ENCODE measurements around the gene CTSE.
"Not testable (repeated sequence)": the region's sequence is repeated elsewhere in the genome, so short reads cannot be mapped to it uniquely, and the experiment has no call there.

CTSE gene

GRCh38 chr1:206058927-206059292, 35.2 kb upstream of the CTSE start:
- Histone ChIP-seq H3K9me3 (replicated peaks; ENCODE audit: low read length) (no peaks in the 10 kb centered on the region), H3K4me1 (ENCODE audit: control insufficient read depth, insufficient read depth, low read length) (no peaks in the 10 kb centered on the region), H3K27me3 (ENCODE audit: control insufficient read depth, insufficient read depth, low read length) (peaks cover 27% of the 10 kb centered on the region), H3K4me3 (ENCODE audit: low read length) (no peak overlapping the region), H3K9ac (ENCODE audit: low read depth, low read length) (no peak overlapping the region), H3K36me3 (ENCODE audit: insufficient read depth, low read length) (no peaks in the 10 kb centered on the region), H3K4me2 (ENCODE audit: low read length) (no peak overlapping the region)

- not testable (repeated sequence) for H3K4me3 ChIP-seq (ENCODE audit: low read length); H3K4me1 ChIP-seq (ENCODE audit: control insufficient read depth, insufficient read depth, low read length); H3K4me2 ChIP-seq (ENCODE audit: low read length); H3K9me3 ChIP-seq (replicated peaks; ENCODE audit: low read length); H3K9ac ChIP-seq (ENCODE audit: low read depth, low read length); H3K36me3 ChIP-seq (ENCODE audit: insufficient read depth, low read length)
- H3K27me3 ChIP-seq (ENCODE audit: control insufficient read depth, insufficient read depth, low read length), result peaks cover 27% of the 10 kb centered on the region
Measured at GRCh38 chr1:206058289-206058926, 34.7 kb upstream of the CTSE start.

DNA sequence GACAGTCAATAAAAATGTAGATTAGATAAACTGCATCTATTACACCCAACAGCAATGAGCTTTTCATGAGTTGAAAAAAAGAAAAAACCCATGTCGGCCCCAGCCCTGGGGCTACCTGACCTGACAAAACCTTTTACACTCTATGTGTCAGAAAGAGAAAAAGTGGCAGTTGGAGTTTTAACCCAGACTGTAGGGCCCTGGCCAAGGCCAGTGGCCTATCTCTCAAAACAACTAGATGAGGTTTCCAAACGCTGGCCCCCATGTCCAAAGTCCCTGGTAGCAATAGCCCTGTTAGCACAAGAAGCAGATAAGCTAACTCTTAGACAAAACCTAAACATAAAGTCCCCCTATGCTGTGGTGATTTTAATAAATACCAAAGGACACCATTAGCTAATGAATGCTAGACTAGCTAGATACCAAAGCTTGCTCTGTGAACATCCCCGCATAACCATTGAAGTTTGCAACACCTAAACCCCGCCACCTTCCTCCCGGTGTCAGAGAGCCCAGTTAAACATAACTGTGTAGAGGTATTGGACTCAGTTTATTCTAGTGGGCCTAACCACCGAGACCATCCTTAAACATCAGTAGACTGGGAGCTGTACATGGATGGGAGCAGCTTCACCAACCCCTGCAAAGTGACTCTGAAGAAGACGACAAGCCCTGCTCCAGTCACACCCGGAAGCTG, 32.1 kb upstream of the CTSE start:
- not testable (repeated sequence) for H3K9ac ChIP-seq (ENCODE audit: low read depth, low read length); H3K36me3 ChIP-seq (ENCODE audit: insufficient read depth, low read length); H3K4me1 ChIP-seq (ENCODE audit: control insufficient read depth, insufficient read depth, low read length); H3K4me2 ChIP-seq (ENCODE audit: low read length); H3K4me3 ChIP-seq (ENCODE audit: low read length); H3K9me3 ChIP-seq (replicated peaks; ENCODE audit: low read length)
- peaks cover 26% of the 10 kb centered on the region for H3K27me3 ChIP-seq (ENCODE audit: control insufficient read depth, insufficient read depth, low read length)

DNA sequence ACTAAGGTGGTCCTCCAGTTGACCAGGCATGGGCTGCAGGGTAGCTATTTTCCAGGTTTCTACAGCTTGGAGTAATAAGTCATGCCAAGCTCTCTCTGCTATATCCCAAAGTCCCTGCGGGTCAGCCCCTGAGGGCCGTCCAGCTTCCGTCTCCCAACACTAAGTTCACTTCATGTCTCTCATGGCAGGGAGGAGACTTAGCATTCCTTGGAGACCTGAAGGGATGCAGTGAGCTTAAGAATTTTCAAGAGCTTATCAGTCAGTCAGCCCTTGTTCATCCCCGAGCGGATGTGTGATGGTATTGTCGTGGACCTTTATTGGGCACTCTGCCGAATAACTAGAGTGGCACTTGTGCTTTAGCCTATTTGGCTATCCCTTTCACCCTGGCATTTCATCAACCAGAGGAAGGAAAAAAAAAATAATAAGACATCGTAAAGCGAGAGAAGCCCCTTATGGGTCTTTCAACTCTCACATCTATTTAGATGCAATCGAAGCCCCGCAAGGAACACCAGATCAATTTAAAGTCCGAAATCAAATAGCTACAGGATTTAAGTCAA, 31.5 kb upstream of the CTSE start:
- not testable (repeated sequence) for H3K9ac ChIP-seq (ENCODE audit: low read depth, low read length); H3K36me3 ChIP-seq (ENCODE audit: insufficient read depth, low read length); H3K9me3 ChIP-seq (replicated peaks; ENCODE audit: low read length); H3K4me1 ChIP-seq (ENCODE audit: control insufficient read depth, insufficient read depth, low read length); H3K4me2 ChIP-seq (ENCODE audit: low read length); H3K4me3 ChIP-seq (ENCODE audit: low read length)
- H3K27me3 ChIP-seq (ENCODE audit: control insufficient read depth, insufficient read depth, low read length), result peaks cover 24% of the 10 kb centered on the region

- H3K36me3 ChIP-seq (ENCODE audit: insufficient read depth, low read length); H3K9me3 ChIP-seq (replicated peaks; ENCODE audit: low read length); H3K4me2 ChIP-seq (ENCODE audit: low read length); H3K9ac ChIP-seq (ENCODE audit: low read depth, low read length); H3K4me1 ChIP-seq (ENCODE audit: control insufficient read depth, insufficient read depth, low read length); H3K4me3 ChIP-seq (ENCODE audit: low read length): not testable (repeated sequence)
- peaks cover 26% of the 10 kb centered on the region for H3K27me3 ChIP-seq (ENCODE audit: control insufficient read depth, insufficient read depth, low read length)
Measured at GRCh38 chr1:206053616-206054015, 29.9 kb upstream of the CTSE start.

DNA sequence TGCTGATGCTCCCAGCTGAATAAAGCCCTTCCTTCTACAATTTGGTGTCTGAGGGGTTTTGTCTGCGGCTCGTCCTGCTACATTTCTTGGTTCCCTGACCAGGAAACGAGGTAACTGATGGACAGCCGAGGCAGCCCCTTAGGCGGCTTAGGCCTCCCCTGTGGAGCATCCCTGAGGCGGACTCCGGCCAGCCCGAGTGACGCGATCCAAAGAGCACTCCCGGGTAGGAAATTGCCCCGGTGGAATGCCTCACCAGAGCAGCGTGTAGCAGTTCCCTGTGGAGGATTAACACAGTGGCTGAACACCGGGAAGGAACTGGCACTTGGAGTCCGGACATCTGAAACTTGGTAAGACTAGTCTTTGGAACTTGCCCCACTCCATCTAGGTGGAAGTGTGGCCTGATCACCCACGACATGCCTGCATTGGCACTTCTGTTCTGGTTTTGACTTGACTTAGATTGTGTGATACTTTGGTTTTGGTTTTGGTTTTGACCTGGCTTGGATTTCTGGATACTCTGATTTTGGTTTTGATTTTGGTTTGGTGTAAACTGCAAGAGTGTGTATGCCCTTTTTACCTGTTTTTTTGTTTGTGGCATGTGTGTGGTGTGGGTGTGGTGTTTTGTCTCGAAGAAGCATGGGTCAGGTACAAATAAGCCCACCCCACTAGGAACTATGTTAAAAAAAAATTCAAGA, 29.4 kb upstream of the CTSE start, which contains the start of gene RHEX:
RHEX (plus strand) TSS at position 255 of the 692 bp plus-strand sequence. CDS start 44,656 bp downstream, outside the sequence.
- H3K4me3 ChIP-seq (ENCODE audit: low read length); H3K36me3 ChIP-seq (ENCODE audit: insufficient read depth, low read length); H3K4me2 ChIP-seq (ENCODE audit: low read length): not testable (repeated sequence)

GRCh38 chr1:206052231-206052865, 28.7 kb upstream of the CTSE start:
- not testable (repeated sequence) for H3K4me2 ChIP-seq (ENCODE audit: low read length); H3K36me3 ChIP-seq (ENCODE audit: insufficient read depth, low read length); H3K4me1 ChIP-seq (ENCODE audit: control insufficient read depth, insufficient read depth, low read length); H3K9me3 ChIP-seq (replicated peaks; ENCODE audit: low read length); H3K4me3 ChIP-seq (ENCODE audit: low read length); H3K9ac ChIP-seq (ENCODE audit: low read depth, low read length)
- peaks cover 37% of the 10 kb centered on the region for H3K27me3 ChIP-seq (ENCODE audit: control insufficient read depth, insufficient read depth, low read length)

More for the DNA sequence above, 29.4 kb upstream of the CTSE start, which contains the start of gene RHEX:
- not testable (repeated sequence) for H3K9me3 ChIP-seq (replicated peaks; ENCODE audit: low read length); H3K9ac ChIP-seq (ENCODE audit: low read depth, low read length); H3K4me1 ChIP-seq (ENCODE audit: control insufficient read depth, insufficient read depth, low read length)
- peaks cover 30% of the 10 kb centered on the region for H3K27me3 ChIP-seq (ENCODE audit: control insufficient read depth, insufficient read depth, low read length)

GRCh38 chr1:206050655-206051235, 27.1 kb upstream of the CTSE start:
- H3K9me3 ChIP-seq (replicated peaks; ENCODE audit: low read length), result no peaks in the 10 kb centered on the region
- no peaks in the 10 kb centered on the region for H3K4me1 ChIP-seq (ENCODE audit: control insufficient read depth, insufficient read depth, low read length)
- H3K36me3 ChIP-seq (ENCODE audit: insufficient read depth, low read length), result no peaks in the 10 kb centered on the region
- no peak overlapping the region for H3K9ac ChIP-seq (ENCODE audit: low read depth, low read length)
- H3K27me3 ChIP-seq (ENCODE audit: control insufficient read depth, insufficient read depth, low read length), result peaks cover 43% of the 10 kb centered on the region
- H3K4me3 ChIP-seq (ENCODE audit: low read length), result no peak overlapping the region
- H3K4me2 ChIP-seq (ENCODE audit: low read length), result no peak overlapping the region

DNA sequence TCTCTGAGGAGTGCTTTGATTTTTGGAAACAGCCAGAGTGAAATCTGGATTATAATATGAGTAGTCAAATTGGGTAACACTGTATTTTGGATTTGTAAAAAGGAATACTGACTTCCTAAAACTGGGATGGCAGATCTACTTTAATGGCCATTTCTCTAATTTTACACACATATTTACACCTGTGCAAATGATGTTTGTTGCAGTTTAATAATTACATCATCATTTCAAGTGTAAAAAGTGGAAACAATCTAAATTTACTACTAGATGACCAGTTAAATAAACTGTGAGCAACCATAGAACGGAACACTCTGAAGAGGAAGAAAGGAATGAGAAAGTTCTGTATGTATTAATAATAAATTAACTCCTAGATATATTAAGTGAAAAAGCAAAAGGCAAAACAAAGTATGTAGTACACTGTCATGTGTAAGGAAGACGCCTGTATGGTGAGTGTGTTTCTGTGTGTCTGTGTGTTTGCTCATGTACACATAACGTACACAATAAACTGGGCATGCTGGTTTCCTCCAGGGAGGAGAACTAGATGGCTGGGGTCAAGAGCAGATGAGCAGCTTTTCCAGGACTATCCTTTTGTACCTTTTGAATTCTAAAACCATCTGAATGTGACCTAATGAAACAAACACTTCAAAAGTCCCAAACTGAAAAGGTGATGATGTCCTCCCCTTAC, 26.4 kb upstream of the CTSE start:
- no peak overlapping the region for H3K4me3 ChIP-seq (ENCODE audit: low read length)
- no peak overlapping the region for H3K9ac ChIP-seq (ENCODE audit: low read depth, low read length)
- peaks cover 40% of the 10 kb centered on the region for H3K27me3 ChIP-seq (ENCODE audit: control insufficient read depth, insufficient read depth, low read length)
- H3K9me3 ChIP-seq (replicated peaks; ENCODE audit: low read length), result no peaks in the 10 kb centered on the region
- no peaks in the 10 kb centered on the region for H3K4me1 ChIP-seq (ENCODE audit: control insufficient read depth, insufficient read depth, low read length)
- no peak overlapping the region for H3K4me2 ChIP-seq (ENCODE audit: low read length)
- no peaks in the 10 kb centered on the region for H3K36me3 ChIP-seq (ENCODE audit: insufficient read depth, low read length)

- Histone ChIP-seq H3K4me2 (ENCODE audit: low read length) (no peak overlapping the region), H3K9me3 (replicated peaks; ENCODE audit: low read length) (no peaks in the 10 kb centered on the region), H3K36me3 (ENCODE audit: insufficient read depth, low read length) (no peaks in the 10 kb centered on the region), H3K4me1 (ENCODE audit: control insufficient read depth, insufficient read depth, low read length) (no peaks in the 10 kb centered on the region), H3K27me3 (ENCODE audit: control insufficient read depth, insufficient read depth, low read length) (peaks cover 40% of the 10 kb centered on the region), H3K4me3 (ENCODE audit: low read length) (no peak overlapping the region), H3K9ac (ENCODE audit: low read depth, low read length) (no peak overlapping the region)
Measured at GRCh38 chr1:206049293-206049692, 25.6 kb upstream of the CTSE start.

Data from skeletal muscle satellite cell (primary cell).